H9 (cell line): Measurements from ENCODE around the gene KCNN3. TPM values are rescaled to one million over a fixed set of nuclear protein-coding genes. Genes with fewer than 3 reads are reported as not detected.

Source experiments
- DNase-seq: peaks from one replicate; pipeline ENCODE4 v3.0.0-alpha.2; 2017
- H2AFZ ChIP-seq: one replicate; pipeline ENCODE4 v1.6.1; 2013; ENCODE audit warnings: mild to moderate bottlenecking, low read length, control low read depth, moderate library complexity
- H2AK5ac ChIP-seq: 2 replicates; pipeline ENCODE4 v1.6.1; 2013; ENCODE audit warnings: low read length, control low read depth, mixed read lengths; ENCODE audit not compliant: insufficient read length
- H2BK120ac ChIP-seq: one replicate; pipeline ENCODE4 v1.6.1; 2013; ENCODE audit warnings: low read depth, mild to moderate bottlenecking, low read length, control low read depth, inconsistent platforms; ENCODE audit not compliant: poor library complexity, severe bottlenecking
- H2BK12ac ChIP-seq: 2 replicates; pipeline ENCODE4 v1.6.1; 2013; ENCODE audit warnings: low read length, control low read depth, mixed read lengths, low read depth; ENCODE audit not compliant: insufficient read length
- H2BK15ac ChIP-seq: 2 replicates; pipeline ENCODE4 v1.6.1; 2013; ENCODE audit warnings: low read depth, low read length, control low read depth
- H2BK20ac ChIP-seq: one replicate; pipeline ENCODE4 v1.6.1; 2013; ENCODE audit warnings: low read depth, mild to moderate bottlenecking, low read length, control low read depth, inconsistent platforms; ENCODE audit not compliant: poor library complexity, severe bottlenecking
- H2BK5ac ChIP-seq: 2 replicates; pipeline ENCODE4 v1.6.1; 2013; ENCODE audit warnings: low read length, control low read depth, mixed read lengths; ENCODE audit not compliant: insufficient read length
- H3K14ac ChIP-seq: 2 replicates; pipeline ENCODE4 v1.6.1; 2013; ENCODE audit warnings: low read length, control low read depth; ENCODE audit not compliant: insufficient read depth
- H3K18ac ChIP-seq: 2 replicates; pipeline ENCODE4 v1.6.1; 2013; ENCODE audit warnings: low read depth, mild to moderate bottlenecking, mixed read lengths, low read length, control low read depth; ENCODE audit not compliant: insufficient read length
- H3K23ac ChIP-seq: 2 replicates; pipeline ENCODE4 v1.6.1; 2013; ENCODE audit warnings: low read length, control low read depth, mixed read lengths, low read depth; ENCODE audit not compliant: insufficient read length
- H3K23me2 ChIP-seq: 2 replicates; pipeline ENCODE4 v1.6.1; 2013; ENCODE audit warnings: low read depth, mild to moderate bottlenecking, mixed read lengths, low read length, control low read depth; ENCODE audit not compliant: insufficient read length, poor library complexity, severe bottlenecking
- H3K27ac ChIP-seq: 2 replicates; pipeline ENCODE4 v1.5.1; 2013; ENCODE audit warnings: low read length, control low read depth, mixed read lengths, low read depth; ENCODE audit not compliant: insufficient read length
- H3K27me3 ChIP-seq: 2 replicates; pipeline ENCODE4 v1.6.1; 2013; ENCODE audit warnings: low read length, control low read depth, inconsistent platforms; ENCODE audit not compliant: insufficient read depth
- H3K4ac ChIP-seq: 2 replicates; pipeline ENCODE4 v1.6.1; 2013; ENCODE audit warnings: low read depth, mild to moderate bottlenecking, control low read depth, inconsistent platforms, low read length, moderate library complexity
- H3K4me1 ChIP-seq: 2 replicates; pipeline ENCODE4 v1.6.1; 2013; ENCODE audit warnings: low read length, control low read depth, inconsistent platforms; ENCODE audit not compliant: insufficient read depth
- H3K4me2 ChIP-seq: 2 replicates; pipeline ENCODE4 v1.6.1; 2013; ENCODE audit warnings: low read length, control low read depth, mixed read lengths; ENCODE audit not compliant: insufficient read length, insufficient read depth
- H3K56ac ChIP-seq: 2 replicates; pipeline ENCODE4 v1.6.1; 2013; ENCODE audit warnings: low read depth, mild to moderate bottlenecking, mixed read lengths, low read length, control low read depth; ENCODE audit not compliant: insufficient read length
- H3K79me1 ChIP-seq: 2 replicates; pipeline ENCODE4 v1.6.1; 2013; ENCODE audit warnings: low read depth, mild to moderate bottlenecking, moderate library complexity, low read length, control low read depth, inconsistent platforms; ENCODE audit not compliant: insufficient read depth, poor library complexity, severe bottlenecking
- H3K79me2 ChIP-seq: 2 replicates; pipeline ENCODE4 v1.6.1; 2013; ENCODE audit warnings: low read length, control low read depth, inconsistent platforms; ENCODE audit not compliant: insufficient read depth
- H3K9ac ChIP-seq: 2 replicates; pipeline ENCODE4 v1.6.1; 2013; ENCODE audit warnings: low read length, control low read depth, mixed read lengths; ENCODE audit not compliant: insufficient read length; ENCODE audit errors: extremely low read depth
- H3K9me3 ChIP-seq: one replicate; pipeline ENCODE4 v1.6.1; 2013; ENCODE audit warnings: low read depth, low read length, inconsistent platforms; ENCODE audit not compliant: control insufficient read depth
- H3T11ph ChIP-seq: one replicate; pipeline ENCODE4 v1.6.1; 2013; ENCODE audit warnings: mild to moderate bottlenecking, low read length, control low read depth, inconsistent platforms
- H4K20me1 ChIP-seq: one replicate; pipeline ENCODE4 v1.6.1; 2013; ENCODE audit not compliant: control insufficient read depth, insufficient read length, insufficient read depth
- H4K5ac ChIP-seq: 2 replicates; pipeline ENCODE4 v1.6.1; 2013; ENCODE audit warnings: low read depth, mild to moderate bottlenecking, mixed read lengths, low read length, control low read depth; ENCODE audit not compliant: insufficient read length
- H4K8ac ChIP-seq: replicated peaks from 2 replicates; pipeline ENCODE4 v1.6.1; 2013; ENCODE audit warnings: low read length, control low read depth, mixed read lengths, low read depth; ENCODE audit not compliant: insufficient read length
- H4K91ac ChIP-seq: 2 replicates; pipeline ENCODE4 v1.6.1; 2013; ENCODE audit warnings: low read depth, mild to moderate bottlenecking, moderate library complexity, mixed read lengths, low read length, control low read depth; ENCODE audit not compliant: insufficient read length
- H3K27ac Mint-ChIP-seq, 3 experiments: 2 replicates in 2 of 3; 3 replicates in 1 of 3; pipeline ENCODE4 v1.8.0; 2020 to 2021; ENCODE audit warnings: mixed read lengths in 3 of 3, mild to moderate bottlenecking in 1 of 3, moderate library complexity in 1 of 3
- H3K27me3 Mint-ChIP-seq: 2 replicates; pipeline ENCODE4 v1.8.0; 2021; ENCODE audit warnings: low read depth, mild to moderate bottlenecking, moderate library complexity, mixed read lengths
- H3K36me3 Mint-ChIP-seq, 3 experiments: 2 replicates in 2 of 3; 3 replicates in 1 of 3; pipeline ENCODE4 v1.8.0; 2020 to 2021; ENCODE audit warnings: low read depth in 3 of 3, mixed read lengths in 3 of 3; ENCODE audit not compliant: insufficient read depth in 1 of 3
- H3K4me1 Mint-ChIP-seq, 2 experiments: 2 replicates each; pipeline ENCODE4 v1.8.0; 2020; ENCODE audit warnings: mixed read lengths in 2 of 2
- H3K4me3 Mint-ChIP-seq, 2 experiments: 2 replicates in 1 of 2; 3 replicates in 1 of 2; pipeline ENCODE4 v1.8.0; 2020 to 2021; ENCODE audit warnings: mild to moderate bottlenecking in 2 of 2, mixed read lengths in 2 of 2, moderate library complexity in 1 of 2
- H3K9me3 Mint-ChIP-seq, 2 experiments: 2 replicates in 1 of 2; 3 replicates in 1 of 2; pipeline ENCODE4 v1.8.0; 2020; ENCODE audit warnings: mild to moderate bottlenecking in 2 of 2, mixed read lengths in 2 of 2, moderate library complexity in 1 of 2
- WGBS: extraction: QIAGEN DNeasy Blood & Tissue Kit; methylation state at CpG from one replicate; pipeline ENCODE4 v1.1.7; 2013; ENCODE audit warnings: missing lambda C conversion rate, low lambda C conversion rate, mixed read lengths; ENCODE audit not compliant: insufficient read length; ENCODE audit errors: extremely low coverage; 5-methylcytosine and 5-hydroxymethylcytosine counted together
- total RNA-seq: library from RNA; stranded (reverse); gene quantifications from 2 replicates; pipeline ENCODE4 v1.2.1, GENCODE V29; 2021
- TF ChIP-seq, protein P1 (sequence below): fragments of 200-600 bp; sonication (generic); conservative IDR thresholded peaks from 3 replicates; pipeline ENCODE4 v1.8.0; 2021; ENCODE audit warnings: antibody characterized with exemption, mild to moderate bottlenecking

The KCNN3 gene
- total RNA-seq, 1 experiment from 2014 or later: 0.83 TPM

- H3K9ac ChIP-seq: no peak overlapping the region
- no peak overlapping the region for H2AK5ac ChIP-seq
- no peak for DNase-seq
- H2BK120ac ChIP-seq: no peak overlapping the region
- no peak overlapping the region for H2BK5ac ChIP-seq
- H2BK20ac ChIP-seq: no peak overlapping the region
- H3K27me3 ChIP-seq: no peaks in the 10 kb centered on the region
- H3K79me1 ChIP-seq: no peaks in the 10 kb centered on the region
- H3K23me2 ChIP-seq: no peaks in the 10 kb centered on the region
- H3K27ac ChIP-seq: no peak overlapping the region
- no peak overlapping the region for H4K8ac ChIP-seq
- H2AFZ ChIP-seq: no peak overlapping the region
- H4K91ac ChIP-seq: no peak overlapping the region
- no peak overlapping the region for H3K56ac ChIP-seq
- no peak overlapping the region for H3K23ac ChIP-seq
- H3K14ac ChIP-seq: peak overlapping the region; percentile 26; the same call in 1 of the 2 replicates
- H3K4ac ChIP-seq: no peak overlapping the region
- WGBS: no CpG with 5 or more reads among the region's 13 CpGs
- H4K5ac ChIP-seq: no peak overlapping the region
- no peak overlapping the region for H2BK12ac ChIP-seq
- H3K4me1 Mint-ChIP-seq: peaks cover 14 to 36% of the 10 kb centered on the region in 2 experiments
- H3K27me3 Mint-ChIP-seq: no peaks in the 10 kb centered on the region; the same call in 1 of the 2 replicates
- TF ChIP-seq, protein P1, sequence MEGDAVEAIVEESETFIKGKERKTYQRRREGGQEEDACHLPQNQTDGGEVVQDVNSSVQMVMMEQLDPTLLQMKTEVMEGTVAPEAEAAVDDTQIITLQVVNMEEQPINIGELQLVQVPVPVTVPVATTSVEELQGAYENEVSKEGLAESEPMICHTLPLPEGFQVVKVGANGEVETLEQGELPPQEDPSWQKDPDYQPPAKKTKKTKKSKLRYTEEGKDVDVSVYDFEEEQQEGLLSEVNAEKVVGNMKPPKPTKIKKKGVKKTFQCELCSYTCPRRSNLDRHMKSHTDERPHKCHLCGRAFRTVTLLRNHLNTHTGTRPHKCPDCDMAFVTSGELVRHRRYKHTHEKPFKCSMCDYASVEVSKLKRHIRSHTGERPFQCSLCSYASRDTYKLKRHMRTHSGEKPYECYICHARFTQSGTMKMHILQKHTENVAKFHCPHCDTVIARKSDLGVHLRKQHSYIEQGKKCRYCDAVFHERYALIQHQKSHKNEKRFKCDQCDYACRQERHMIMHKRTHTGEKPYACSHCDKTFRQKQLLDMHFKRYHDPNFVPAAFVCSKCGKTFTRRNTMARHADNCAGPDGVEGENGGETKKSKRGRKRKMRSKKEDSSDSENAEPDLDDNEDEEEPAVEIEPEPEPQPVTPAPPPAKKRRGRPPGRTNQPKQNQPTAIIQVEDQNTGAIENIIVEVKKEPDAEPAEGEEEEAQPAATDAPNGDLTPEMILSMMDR: no peak
- H3K36me3 Mint-ChIP-seq: no peaks in the 10 kb centered on the region
- H3K79me2 ChIP-seq: no peaks in the 10 kb centered on the region
- H3K9me3 Mint-ChIP-seq: no peaks in the 10 kb centered on the region
- no peak overlapping the region for H3K27ac Mint-ChIP-seq
- H3K4me1 ChIP-seq: no peaks in the 10 kb centered on the region
- H3K9me3 ChIP-seq: no peaks in the 10 kb centered on the region
- H4K20me1 ChIP-seq: no peaks in the 10 kb centered on the region
- H3K18ac ChIP-seq: no peak overlapping the region
- no peak overlapping the region for H2BK15ac ChIP-seq
- no peak overlapping the region for H3T11ph ChIP-seq
- no peak overlapping the region for H3K4me3 Mint-ChIP-seq
- H3K4me2 ChIP-seq: no peak overlapping the region
These were observed 32.4 kb downstream of the KCNN3 start for GRCh38 chr1:154837672-154838171.
